Measurements from ENCODE around the gene ABTB2.
"Not testable (repeated sequence)": the region's sequence is repeated elsewhere in the genome, so short reads cannot be mapped to it uniquely, and the experiment has no call there.

Gene ABTB2

GRCh38 chr11:34194576-34195335 is 163.1 kb downstream of the ABTB2 start:
- DNase-seq (ENCODE audit: low read depth in 2 of 3, low spot score in 2 of 3), result no peak

DNA sequence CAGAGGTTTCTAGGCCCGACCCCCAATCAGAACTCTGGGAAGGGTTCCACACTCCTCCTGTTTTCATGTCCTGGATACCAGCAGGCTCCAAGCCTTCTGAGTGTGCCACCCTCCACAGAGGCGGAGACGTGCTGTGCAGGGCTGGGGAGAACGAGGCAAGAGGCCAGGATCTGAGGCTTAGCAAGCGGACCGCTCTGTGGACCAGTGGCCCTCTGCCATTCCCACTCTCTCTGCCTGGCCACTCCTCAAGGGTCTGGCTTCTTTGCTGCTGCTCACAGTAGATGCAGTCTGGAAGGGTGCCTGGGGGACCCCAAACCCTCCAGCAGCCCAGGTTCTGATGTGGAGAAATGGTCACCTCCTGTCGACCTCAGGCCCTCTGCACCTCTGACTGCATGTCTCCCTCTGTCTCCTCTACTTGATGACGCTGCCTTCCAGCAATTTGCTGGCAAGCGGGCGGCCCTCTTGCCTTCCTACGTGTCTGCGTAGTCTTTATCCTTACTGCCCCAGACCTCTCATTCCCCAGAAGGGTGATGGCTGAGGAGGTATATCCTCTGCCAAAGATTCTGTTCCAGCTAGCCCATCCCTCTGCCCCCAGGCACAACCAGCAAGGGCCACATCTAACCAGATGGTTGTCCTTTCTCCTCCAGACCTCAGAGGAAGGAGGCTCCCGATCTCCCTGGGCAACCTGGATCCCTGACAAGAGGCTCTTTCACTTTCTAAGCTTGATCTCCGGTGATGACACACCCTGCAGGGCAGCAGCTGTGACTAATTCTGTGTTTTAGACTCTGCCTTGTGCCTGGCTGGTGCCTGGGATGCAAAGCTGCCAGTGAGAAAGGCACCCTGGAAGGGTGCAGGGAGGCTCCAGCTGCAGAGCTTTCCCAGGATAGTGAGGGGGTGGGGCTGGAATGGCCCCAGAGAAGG is 165.1 kb downstream of the ABTB2 start:
- no peak for DNase-seq (ENCODE audit: low read depth in 2 of 3, low spot score in 2 of 3)

DNA sequence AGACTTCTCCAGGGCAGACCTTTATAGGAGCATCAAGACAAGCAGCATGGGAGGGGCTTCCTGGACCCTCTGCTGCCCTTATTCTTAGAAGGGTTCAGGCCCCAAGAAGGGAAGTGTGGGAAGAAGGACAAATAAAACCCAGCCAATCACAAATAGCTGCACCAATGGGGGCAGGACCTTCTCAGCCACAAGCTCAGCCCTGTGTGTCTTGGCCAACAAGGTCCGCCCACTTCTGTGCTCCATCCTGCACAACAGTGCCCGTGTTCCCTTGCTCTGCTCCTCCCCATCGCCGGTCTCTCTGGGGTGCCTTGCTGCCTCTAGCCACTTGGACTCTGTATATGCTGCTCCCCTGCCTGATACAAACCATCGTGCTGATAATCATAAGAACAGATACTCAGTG is 166.2 kb downstream of the ABTB2 start:
- no peak for DNase-seq (ENCODE audit: low read depth in 2 of 3, low spot score in 2 of 3)

DNA sequence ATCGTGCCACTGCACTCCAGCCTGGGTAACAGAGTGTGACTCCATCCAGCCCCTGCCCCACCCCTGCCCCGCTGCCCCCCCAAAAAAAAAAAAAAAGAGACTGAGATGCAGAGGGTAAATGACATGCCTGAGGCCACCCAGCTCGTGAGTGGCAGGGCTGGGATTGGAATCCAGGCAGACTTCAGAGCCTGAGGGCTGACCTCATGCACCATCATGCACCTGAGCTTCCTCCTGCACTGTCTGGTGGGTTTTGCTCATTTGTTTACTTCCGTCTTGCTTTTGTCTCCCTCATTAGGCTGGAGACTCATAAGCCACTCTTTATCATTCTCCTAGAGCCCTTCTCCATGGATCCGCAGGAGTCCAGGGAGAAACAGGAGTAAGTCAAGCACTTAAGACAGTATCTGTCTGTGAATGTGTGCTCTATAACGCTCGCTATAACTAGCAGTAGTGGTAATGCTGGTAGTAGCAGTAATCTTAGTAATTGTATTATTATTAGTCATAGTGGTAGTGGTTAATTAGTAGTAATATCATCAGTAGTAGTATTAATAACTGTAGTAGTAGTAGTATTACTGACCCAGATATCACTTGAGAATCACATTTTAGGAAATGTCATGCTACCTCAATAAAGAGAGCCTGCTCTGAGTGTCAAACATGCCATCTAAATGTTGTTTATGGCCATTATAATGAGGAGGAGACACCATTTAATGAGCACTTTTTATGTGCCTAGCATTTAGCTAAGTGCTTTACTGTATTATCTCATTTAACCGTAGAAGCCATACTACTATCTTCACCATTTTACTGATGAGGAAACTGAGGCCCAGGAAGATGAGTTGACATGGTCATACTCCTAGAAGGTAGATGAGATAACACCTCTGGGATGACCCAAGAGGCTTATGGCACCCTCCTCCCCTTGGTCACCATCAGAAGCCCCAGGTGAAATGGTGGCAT is 167.3 kb downstream of the ABTB2 start:
- DNase-seq (ENCODE audit: low read depth in 2 of 3, low spot score in 2 of 3), result no peak

DNA sequence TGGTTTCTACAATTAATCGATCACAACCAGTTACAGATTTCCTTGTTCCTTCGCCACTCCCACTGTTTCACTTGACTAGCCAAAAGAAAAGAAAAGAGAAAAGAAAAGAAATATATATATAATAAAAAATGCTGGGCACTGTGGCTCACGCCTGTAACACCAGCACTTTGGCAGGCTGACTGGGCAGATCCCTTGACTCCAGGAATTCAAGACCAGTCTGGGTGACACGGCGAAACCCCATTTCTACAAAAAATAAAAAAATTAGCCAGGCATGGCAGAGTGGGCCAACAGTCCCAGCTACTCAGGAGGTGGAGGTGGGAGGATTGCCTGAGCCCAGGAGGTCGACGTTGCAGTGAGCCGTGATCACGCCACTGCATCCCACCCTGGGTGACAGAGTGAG is 168.6 kb downstream of the ABTB2 start:
- no peak for DNase-seq (ENCODE audit: low read depth in 2 of 3, low spot score in 2 of 3)

- DNase-seq (ENCODE audit: low read depth in 2 of 3, low spot score in 2 of 3), result no peak
Measured at GRCh38 chr11:34188181-34188580, 169.6 kb downstream of the ABTB2 start.

DNA sequence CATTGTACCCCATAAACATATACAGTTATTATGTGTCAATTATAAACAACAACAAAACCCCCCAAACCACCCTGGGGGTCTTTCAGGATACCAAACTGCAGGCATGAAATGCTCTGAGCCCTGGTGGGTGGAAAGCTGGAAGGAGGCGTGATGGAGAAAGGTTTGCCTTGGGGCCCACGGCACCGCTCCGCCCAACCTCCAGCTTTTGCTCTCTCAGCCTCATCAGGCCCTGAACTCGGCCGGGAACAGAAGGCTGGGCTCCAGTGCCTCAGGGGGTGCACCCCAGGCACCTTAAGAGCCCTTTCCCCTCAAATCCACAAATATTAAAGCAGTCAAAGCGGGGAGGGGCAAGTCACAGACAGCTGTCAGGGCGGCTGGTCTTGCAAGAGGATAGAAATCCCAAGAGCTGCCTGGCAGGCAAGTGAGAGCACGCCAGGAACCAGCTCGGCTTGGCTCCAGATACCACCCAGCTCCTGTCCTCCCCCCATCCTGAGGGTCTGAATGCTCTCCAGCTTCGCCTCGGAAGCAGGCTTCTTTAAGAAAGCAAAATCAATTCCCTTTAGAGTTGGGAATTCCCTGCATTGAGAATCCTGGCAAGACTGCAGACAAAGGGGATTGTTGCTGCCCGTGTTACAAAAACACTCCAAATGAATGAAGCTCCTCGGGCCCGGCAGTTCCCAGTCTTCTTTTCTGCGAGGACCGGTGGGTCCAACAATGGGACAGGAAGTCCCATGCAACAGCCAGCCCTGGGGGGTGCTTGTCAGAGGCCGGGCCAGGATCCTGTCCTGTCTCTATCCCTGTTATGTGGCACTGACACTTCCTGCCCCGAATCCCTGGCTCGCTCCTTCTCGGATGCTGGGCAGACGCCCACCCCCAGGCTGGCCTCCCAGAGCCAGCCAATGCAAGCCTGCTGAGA is 171.6 kb downstream of the ABTB2 start:
- no peak for DNase-seq (ENCODE audit: low read depth in 2 of 3, low spot score in 2 of 3)

GRCh38 chr11:34184505-34185015 is 173.2 kb downstream of the ABTB2 start:
- DNase-seq (ENCODE audit: low read depth in 2 of 3, low spot score in 2 of 3), result no peak

GRCh38 chr11:34183848-34184391 is 173.9 kb downstream of the ABTB2 start:
- no peak for DNase-seq (ENCODE audit: low read depth in 2 of 3, low spot score in 2 of 3)

GRCh38 chr11:34182921-34183685 is 174.7 kb downstream of the ABTB2 start:
- DNase-seq (ENCODE audit: low read depth in 2 of 3, low spot score in 2 of 3), result no peak

DNA sequence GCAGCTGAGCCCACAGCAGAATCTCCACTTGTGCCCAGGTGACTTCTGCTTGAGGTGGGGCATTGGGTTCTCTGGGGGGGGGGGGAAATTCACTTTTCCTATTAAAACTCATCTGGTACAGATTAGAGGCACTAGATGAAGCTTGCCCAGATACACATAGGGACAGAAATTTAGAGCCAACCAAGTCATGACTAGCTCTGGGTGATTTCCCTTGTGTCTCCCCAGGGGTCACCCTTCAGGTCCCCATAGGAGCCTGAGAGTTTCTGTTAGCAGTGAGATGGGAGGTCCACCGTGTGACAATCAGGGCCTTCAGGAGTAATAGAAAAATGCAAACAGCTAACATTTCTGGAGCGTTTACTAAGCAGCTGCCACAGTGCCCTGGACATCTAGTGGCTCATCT is 175.4 kb downstream of the ABTB2 start:
- no peak for DNase-seq (ENCODE audit: low read depth in 2 of 3, low spot score in 2 of 3)

DNA sequence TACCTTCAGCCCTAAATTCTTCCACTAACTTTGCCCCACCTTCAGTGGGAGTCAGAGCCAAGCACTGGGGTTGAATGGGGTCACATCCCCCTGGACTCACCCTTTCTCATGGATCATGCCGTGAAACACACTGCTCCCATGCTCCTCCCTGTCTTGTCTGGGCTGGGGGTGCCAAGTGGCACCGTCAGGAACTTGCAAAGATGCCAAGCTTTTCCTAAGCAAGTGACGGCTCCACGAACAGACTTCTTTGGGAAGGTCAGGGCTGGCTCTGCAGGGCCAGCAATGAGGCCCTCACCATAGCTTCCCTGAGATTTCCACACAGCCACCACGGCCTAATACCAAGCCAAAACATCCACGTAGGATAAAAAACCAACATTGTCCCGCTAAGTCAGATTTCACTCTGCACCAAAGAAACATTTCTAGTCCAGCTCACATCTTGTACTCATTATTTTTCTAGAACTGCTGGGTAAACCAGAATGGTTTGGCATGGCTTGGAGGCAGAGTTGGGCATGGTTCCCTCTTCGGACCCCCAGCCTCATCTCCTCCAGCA is 175.9 kb downstream of the ABTB2 start:
- no peak for DNase-seq (ENCODE audit: low read depth in 2 of 3, low spot score in 2 of 3)

GRCh38 chr11:34181251-34181650 is 176.6 kb downstream of the ABTB2 start:
- DNase-seq (ENCODE audit: low read depth in 2 of 3, low spot score in 2 of 3), result no peak

DNA sequence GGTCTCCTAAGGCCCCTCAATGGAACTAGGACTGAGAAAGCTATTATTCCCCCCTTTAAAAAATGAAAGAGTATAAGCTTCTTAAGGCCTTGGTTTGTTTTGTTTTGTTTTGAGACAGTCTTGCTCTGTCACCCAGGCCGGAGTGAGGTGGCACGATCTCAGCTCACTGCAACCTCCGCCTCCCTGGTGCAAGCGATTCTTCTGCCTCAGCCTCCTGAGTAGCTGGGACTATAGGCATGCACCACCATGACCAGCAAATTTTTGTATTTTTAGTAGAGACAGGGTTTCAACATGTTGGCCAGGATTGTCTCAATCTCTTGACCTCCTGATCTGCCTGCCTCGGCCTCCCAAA is 177.0 kb downstream of the ABTB2 start:
- not testable (repeated sequence) for DNase-seq (ENCODE audit: low read depth in 2 of 3, low spot score in 2 of 3)

- DNase-seq (ENCODE audit: low read depth in 2 of 3, low spot score in 2 of 3), result no peak
Measured at GRCh38 chr11:34180040-34180813, 177.6 kb downstream of the ABTB2 start.

GRCh38 chr11:34179026-34179675 is 178.7 kb downstream of the ABTB2 start:
- DNase-seq (ENCODE audit: low read depth in 2 of 3, low spot score in 2 of 3), result no peak

DNA sequence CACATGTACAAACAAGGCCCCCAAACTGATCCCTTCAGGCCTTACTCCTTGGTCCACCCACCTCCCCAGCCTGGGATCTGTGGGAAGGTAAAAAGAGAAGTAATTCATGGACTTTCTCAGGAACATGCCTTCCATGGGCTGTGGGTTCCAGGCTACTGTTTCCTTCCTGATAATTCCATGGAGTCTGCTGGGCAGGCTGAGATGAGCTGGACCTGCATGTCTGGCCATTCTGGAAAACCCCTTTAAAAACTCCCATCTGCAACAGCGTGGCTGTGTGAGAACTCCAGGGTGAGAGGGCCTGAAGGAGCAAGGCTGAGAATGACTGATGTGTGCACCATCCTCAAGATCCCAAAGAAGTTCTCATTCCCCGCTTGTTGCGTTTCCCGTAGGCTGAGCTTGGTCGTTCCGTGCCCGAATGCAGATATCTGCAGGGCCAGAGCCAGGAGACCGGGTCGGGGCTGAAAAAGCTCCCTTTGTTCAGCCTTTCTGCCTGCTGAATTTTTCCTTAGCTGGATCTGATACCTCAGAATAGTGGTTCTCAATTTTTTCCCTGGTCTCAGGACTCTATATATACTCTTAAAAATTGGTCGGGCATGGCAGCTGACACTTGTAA is 179.5 kb downstream of the ABTB2 start:
- DNase-seq (ENCODE audit: low read depth in 2 of 3, low spot score in 2 of 3), result no peak
